DOHH2 (cell line): ENCODE data around the gene ANAPC13.

Experiments
- CTCF ChIP-seq: fragments of 200-600 bp; sonication (generic); IDR thresholded peaks from one replicate; pipeline ENCODE4 v1.5.1; 2014; ENCODE audit warnings: antibody characterized with exemption, mild to moderate bottlenecking, low read depth, low read length; ENCODE audit not compliant: poor library complexity, severe bottlenecking
- EZH2phosphoT487 ChIP-seq: fragments of 200-600 bp; sonication (generic); IDR thresholded peaks from 2 replicates; pipeline ENCODE4 v1.6.1; 2017; ENCODE audit warnings: borderline replicate concordance, mild to moderate bottlenecking, antibody characterized with exemption, low read length, moderate library complexity, mixed read lengths

- TF ChIP-seq CTCF (no peak), EZH2phosphoT487 (no peak)
Observed at GRCh38 chr3:134428401-134428800, 57.4 kb downstream of the ANAPC13 start.
